ENCODE data around the gene DDC. TPM values are rescaled to one million over a fixed set of nuclear protein-coding genes. Genes with fewer than 3 reads are reported as not detected.
"Not testable (repeated sequence)": the region's sequence is repeated elsewhere in the genome, so short reads cannot be mapped to it uniquely, and the experiment has no call there.

Gene DDC
- total RNA-seq, 1 donor from 2014 or later: 0.82 TPM

DNA sequence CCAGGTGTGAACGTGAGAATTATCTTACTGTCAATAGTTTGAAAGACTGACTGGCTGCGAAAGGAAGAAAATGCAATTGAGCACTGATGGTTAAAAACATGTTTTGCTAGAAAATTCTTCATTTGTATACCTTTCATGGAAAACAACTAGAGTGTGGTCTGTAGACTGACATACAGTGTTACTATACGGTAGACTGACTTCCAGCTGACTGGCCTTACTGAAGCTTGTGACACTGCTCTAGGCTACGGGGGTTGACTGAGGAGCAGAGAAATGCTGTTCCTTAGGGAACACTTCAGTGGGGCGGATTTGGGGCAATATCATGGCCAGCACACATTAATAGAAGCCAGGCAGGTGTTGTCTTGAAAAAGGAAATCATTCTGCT, 25.9 kb upstream of the DDC start:
- no peak for FAIRE-seq

DNA sequence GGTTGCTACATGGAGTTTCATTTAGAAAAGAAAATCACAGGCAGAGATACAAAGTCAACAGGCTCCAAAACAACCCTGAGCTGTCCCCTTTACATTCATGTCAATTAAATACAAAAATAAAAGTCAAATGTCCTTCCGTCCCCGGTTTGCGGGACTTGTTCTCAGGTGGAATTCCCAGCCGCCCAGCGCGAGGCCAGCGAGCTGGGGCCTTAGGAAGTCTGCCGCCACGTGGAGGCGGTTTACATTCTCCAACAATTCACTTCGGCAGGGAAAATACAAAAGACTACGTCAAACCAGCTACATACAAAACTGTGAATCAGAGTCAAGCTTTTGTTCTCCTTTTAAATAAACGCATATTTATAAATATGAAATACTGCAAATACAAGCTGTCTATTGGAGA, 25.3 kb upstream of the DDC start:
- DNase-seq (ENCODE audit: low spot score in 2 of 2) (no peak), FAIRE-seq (no peak)

More for the DNA sequence above, 25.9 kb upstream of the DDC start:
- no peak for DNase-seq (ENCODE audit: low spot score in 2 of 2)

DNA sequence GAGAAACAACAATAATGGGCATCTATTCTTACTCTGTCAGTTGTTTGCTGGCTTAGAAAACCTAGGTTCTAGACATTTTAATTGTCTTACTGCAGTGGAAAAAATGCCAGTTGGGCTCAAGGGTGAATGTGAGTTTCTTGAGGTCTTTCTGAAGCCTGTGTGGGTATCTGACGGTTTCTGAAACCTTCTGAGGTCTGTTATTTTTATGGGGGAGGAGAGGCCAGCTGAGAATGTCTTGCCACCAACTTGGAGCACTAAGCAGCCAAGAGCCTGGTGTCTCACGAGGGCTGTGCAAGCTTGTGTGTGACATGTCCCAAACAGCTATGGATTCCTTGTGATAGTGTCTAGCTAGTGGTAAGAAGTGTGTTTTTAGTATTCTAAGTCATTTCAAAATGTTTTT, 24.2 kb upstream of the DDC start:
- no peak for DNase-seq (ENCODE audit: low spot score in 2 of 2)
- FAIRE-seq: no peak

DNA sequence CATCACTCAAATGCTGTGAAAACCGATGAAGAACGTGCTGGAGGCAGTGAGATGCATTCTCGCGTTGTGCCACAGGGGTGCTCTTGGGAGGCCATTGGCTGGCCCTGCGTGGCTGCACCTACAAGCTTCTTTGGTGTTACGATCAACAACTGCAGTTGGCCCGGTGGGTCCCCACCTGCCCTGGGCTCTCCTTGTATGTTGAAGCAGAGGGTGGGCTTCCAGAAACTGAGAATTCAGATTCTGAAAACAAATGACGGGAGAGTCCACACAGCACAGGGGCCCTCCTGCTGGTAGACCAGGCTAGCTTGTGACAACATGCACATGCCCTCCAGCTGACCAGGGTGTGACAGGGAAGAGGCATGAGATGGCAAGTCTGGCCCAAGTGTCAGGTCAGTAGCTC, 23.7 kb upstream of the DDC start:
- DNase-seq (ENCODE audit: low spot score in 2 of 2) (no peak), FAIRE-seq (no peak)

DNA sequence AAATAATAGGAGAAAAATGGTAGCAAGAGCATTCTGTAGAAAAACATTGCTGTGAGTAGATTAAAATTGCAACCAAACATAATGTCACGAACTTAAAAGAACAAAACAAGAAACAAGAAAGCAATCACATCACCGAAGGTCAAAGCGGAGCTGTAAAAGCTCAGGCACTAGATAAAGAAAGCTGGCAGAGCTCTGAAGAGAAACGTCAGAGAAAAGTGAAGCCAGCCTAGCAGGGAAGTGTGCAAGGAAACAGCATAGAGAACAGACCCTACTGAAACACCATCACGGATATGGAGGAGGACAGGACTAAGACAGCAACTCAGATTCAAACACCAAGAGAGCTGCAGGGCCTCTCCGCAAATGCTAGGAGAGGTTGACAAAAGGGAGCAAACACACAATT, 22.5 kb upstream of the DDC start:
- DNase-seq (ENCODE audit: low spot score in 2 of 2): no peak
- FAIRE-seq: no peak

DNA sequence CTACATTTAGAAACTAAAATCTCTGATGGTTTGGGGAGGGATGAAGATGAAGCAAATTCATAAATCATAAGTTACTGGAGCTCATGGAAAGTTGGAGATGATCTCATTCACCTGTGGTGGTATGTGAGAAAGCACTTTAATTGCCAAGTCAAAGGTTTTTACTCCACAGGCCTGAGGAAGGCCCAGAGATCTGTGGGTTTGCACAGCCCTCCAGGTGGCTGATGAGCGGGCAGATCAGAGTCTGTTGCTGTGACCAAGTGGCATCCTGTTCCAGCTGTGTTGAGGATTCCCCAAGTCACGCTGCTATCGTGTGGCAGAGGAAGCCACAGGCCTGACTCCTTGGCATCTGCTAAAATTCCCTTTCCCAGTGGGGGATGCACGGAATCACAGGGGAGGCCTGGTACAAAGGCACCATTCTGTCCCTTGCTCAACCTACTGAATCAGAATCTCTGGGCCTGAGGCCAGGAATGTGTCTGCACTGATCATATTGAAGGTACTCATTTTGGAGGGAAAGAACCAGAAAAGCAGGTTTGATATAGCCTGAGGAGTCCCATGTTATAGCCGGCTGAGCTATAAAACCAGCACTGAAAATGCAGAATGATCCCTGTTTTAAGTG, 19.7 kb upstream of the DDC start:
- no peak for DNase-seq (ENCODE audit: low spot score in 2 of 2)

DNA sequence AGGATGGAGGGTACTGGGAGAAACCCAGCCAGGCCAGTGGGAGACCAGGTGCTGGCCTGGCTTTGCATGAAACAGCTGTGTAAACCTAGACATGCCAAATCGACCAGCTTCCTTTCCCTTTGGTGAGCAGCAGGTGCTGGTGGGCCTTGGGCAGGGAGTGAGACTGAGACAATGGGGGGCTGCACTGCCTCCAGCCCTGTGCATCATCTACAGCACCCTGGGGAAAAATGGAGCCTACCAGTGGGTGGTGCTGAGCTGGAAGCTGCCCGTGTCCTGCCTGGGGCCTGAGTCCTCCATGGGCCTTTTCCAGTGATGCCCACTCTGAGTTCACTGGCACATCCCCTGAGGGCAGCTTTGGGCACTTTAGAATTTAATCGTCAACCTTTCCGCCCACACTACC, 19.2 kb upstream of the DDC start:
- FAIRE-seq: no peak
- no peak for DNase-seq (ENCODE audit: low spot score in 2 of 2)

More for the DNA sequence above, 19.7 kb upstream of the DDC start:
- FAIRE-seq: no peak

DNA sequence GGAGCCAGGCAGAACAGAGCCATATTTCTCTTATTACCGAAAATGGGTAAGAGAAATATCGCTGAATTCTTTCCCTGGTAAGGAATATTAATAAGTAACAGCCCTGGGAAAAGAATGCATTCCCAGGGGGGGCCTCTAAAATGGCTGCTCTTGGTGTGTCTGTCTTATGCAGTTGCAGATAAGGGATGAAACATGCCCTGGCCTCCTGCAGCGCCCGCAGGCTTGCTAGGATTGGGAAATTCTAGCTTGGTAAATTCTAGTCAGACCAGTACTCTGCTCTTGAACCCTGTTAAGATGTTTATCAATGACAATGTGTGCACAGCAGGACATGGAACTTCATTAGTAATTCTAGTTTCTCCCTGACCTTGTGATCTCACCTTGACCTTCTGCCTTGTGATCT, 18.1 kb upstream of the DDC start:
- not testable (repeated sequence) for DNase-seq (ENCODE audit: low spot score in 2 of 2); FAIRE-seq

DNA sequence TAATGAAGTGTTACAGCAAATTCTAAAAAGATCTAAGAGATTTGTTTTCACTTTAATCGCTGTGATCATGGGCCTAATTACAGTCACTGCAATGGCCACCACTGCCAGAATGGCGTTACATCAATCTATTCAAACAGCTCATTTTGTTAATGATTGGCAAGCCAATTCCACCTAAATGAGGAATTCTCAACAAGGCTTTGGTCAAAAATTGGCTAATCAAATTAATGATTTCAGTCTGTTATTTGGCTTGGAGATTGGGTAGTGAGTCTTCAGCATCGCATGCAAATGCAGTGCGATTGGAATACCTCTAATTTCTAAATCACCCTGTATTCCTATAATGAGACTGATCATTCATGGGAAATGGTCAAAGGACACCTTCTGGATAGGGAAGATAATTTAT, 17.1 kb upstream of the DDC start:
- not testable (repeated sequence) for DNase-seq (ENCODE audit: low spot score in 2 of 2); FAIRE-seq

DNA sequence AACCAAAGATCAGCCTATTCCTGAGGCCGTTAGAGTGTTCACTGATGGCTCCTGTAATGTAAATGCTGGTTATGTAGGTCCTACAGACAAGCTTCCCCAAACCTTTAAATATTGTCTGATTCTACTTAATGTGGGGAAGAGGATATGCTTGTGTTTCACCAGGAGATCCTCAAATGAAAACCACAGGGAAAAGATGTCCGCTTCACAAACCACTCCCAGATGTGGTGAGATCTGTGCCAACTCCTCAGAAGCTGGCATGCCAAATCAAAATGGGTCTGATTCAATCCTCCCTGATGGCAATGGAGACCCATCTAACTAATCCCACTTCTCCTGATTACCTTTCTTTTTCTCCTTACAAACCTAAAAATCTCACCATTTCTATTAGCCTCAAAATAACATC, 15.5 kb upstream of the DDC start:
- not testable (repeated sequence) for DNase-seq (ENCODE audit: low spot score in 2 of 2); FAIRE-seq

DNA sequence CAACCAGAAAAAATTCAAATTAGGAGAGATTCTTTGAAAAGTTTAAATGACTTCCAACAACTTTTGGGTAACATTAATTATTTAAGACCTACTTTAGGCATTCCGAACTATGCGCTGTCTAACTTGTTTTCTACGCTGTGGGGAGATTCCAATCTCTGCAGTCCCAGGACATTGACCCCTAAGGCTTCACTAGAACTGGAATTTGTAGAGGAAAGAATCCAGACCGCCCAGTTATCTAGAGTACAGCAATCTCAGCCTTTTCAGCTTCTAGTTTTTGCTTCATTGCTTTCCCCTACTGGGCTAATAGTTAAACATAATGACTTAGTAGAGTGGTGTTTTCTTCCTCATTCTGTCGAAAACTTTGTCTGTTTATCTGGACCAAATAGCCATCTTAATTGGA, 14.9 kb upstream of the DDC start:
- DNase-seq (ENCODE audit: low spot score in 2 of 2) (no peak), FAIRE-seq (no peak)

DNA sequence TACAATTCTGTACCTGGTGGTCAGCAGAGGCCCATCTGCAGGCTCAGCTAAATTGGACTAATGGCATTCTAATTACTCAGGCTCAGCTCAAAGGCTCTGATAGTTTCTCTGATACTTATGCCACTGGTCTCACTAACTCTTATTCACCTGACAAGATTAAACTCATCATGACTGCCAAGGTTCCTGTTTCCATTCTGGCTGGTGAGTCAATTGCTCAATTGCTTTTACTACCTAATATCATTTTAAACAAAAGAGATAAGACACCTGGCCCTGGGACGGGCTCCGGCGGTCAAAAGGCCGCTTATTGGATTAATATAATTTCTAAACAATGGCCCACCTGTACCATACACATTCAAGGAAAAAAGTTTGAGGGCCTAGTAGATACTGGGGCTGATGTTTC, 12.9 kb upstream of the DDC start:
- not testable (repeated sequence) for DNase-seq (ENCODE audit: low spot score in 2 of 2); FAIRE-seq

DNA sequence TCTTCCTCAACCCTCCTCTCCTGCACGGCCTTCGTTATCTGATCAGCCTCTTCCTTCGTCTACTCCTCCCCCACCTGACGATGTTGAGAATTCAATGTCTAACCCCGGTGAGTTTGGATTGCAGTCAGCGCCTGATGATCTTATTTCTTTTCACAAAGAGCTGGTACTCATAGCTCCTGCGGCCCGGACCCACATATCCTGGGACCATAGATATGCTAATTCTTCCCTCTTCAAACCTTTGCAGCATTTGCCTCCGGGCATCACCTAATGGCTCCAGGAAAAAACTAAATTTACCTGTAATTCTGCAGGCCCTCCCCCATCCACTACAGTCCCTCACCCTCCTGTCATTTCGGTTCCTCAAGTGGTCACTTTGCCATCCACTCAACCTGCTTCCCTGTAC, 12.4 kb upstream of the DDC start:
- DNase-seq (ENCODE audit: low spot score in 2 of 2) (no peak), FAIRE-seq (no peak)

DNA sequence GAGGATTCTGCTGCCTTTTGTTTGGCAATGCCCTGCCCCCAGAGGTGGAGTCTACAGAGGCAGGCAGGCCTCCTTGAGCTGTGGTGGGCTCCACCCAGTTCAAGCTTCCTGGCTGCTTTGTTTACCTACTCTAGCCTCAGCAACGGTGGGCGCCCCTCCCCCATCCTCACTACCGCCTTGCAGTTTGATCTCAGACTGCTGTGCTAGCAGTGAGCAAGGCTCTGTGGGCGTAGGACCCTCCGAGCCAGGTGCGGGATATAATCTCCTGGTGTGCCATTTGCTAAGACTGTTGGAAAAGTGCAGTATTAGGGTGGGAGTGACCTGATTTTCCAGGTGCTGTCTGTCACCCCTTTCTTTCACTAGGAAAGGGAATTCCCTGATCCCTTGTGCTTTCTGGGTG, 11.2 kb upstream of the DDC start:
- DNase-seq (ENCODE audit: low spot score in 2 of 2); FAIRE-seq: not testable (repeated sequence)

DNA sequence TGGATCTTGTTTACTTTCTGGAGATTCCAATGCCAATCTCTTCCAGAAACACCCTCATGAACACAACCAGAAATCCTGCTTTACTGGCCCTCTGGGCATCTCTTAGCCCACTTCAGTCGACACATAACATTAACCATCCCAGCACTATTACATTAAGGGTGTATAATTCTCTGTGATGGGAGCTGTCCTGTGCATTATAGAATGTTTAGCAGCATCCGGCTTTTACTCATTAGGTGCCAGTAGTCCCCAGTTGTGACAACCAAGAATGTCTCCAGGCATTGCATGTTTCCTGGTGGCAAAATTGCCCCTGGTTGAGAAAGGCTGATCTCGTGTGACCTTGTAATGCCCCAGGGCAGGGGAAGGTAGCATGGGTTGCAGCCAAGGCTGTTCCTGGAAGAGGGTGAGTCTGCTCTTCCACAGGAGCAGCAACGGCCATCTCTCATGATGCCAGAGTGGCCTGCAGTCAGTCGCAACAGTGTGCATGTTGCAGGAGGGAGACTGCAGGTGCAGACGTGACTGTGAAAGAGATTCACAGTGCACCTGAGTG, 2.6 kb upstream of the DDC start:
- no peak for FAIRE-seq
- DNase-seq (ENCODE audit: low spot score in 2 of 2): no peak

DNA sequence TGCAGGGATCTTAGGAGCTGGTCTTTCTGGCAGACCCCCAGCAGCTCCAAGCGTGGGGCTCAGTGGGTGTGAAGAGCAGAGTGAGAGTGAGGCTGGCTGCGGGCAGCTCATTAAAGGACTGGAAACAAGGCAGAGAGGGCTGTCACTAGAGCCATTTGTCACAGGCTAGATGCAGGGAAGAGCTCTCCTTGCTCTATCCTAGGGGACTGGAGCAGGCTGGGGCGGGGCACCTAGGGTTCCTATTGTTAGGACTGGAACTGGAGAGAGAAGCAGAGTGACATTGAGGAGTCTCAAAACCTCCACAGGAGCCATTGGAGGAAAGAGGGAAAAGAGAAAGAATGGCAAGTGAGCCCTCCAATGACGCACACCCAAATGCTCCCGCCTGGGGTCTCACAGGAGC, 772 bp upstream of the DDC start:
- FAIRE-seq: no peak
- DNase-seq (ENCODE audit: low spot score in 2 of 2): no peak

DNA sequence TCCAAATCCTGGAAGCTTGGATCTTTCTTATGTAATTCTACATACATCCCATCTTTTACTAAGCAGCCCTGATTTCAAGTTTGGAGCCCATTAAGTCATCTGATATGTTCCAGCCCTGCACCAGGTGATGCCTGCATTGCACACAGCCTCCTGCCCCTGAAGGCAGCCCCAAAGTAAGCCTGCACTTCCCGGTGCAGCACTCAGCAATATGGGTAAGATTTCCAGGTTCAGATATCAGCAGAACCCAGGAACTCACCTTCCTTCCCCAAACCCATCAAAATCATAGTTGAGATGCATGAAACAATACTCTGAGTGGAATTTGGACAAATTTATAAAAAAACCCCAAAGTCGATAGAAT, 333 bp upstream of the DDC start:
- no peak for FAIRE-seq
- no peak for DNase-seq (ENCODE audit: low spot score in 2 of 2)

DNA sequence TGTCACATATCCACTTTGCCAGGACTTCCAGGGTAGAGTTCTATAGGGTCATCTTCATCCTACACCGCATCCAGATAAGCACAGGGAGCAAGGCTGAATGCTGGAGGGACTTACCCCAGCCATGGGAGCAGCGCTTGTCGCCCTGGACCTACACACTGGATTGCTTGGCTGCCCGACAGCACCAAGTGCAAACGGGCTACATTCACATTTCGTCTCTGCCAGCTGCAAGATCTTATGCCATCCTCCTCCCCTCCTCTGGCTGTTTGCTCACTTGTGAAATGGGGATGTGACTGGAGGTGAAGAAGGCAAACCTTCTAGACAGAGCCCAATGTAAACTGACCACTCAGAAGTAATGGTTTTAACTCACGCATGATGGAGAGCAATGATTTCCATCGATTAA, 1.0 kb downstream of the DDC start:
- DNase-seq (ENCODE audit: low spot score in 2 of 2) (no peak), FAIRE-seq (no peak)

DNA sequence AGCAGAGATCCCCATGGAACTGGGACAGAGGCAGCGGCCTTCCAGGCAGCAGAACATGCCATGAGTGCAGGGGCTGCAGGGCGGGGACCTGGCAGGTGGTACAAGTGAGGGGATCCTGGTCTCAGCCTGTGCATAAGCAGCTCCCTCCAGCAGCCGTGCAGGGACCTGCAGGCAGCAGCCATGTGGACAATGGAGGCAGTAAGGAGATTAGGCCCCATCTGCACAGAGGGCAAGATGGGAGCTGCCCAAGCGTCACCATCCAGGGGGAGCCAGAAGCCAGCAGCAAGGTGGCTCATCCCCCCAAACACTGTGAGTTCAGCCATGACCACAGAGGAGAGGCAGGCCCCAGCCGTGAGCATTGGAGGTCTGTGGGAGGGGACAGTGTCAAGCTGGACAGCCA, 3.1 kb downstream of the DDC start:
- DNase-seq (ENCODE audit: low spot score in 2 of 2): no peak
- FAIRE-seq: no peak

DNA sequence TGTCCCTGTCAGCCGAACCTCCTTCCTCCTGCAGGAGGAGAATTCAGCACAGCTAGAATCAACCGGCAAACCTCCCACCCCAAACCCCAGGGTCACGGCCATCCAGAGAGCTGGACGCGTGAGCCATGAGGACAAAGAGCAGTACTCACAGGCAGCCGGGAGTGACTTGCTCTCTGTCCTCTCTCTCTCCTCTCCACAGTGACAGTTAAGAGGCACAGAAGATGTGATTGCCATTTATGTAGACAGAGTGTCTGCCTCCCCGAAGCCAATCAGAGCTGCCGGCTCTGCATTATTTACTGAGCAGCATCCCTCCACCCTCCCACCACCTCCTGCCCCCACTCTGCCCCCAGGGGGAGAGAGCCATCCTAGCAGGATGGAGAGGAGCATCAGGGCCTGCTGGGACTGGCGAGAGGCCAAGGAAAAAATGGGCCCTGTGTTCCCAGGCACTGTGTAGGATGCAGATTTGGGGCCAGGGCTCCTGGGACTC, 4.3 kb downstream of the DDC start:
- FAIRE-seq (no peak), DNase-seq (ENCODE audit: low spot score in 2 of 2) (no peak)

DNA sequence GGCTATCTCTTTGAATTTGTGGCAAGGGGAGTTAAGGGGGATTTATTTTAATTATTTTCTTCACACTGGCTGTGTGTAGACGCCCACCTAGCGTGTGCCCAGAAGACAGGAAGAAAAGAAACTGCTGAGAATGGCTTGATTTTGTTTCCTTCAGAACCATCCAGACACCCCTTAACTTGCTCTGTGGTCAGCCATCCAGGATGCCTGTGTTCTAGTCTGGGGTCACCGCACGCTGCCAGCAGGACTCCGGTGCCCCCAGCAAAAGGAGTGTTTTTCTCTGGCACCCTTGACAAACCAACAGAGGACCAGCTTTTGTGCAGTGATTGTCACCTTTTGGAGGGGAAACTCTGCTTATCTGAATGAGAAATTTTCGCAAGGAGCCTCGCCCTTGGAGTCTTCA, 5.3 kb downstream of the DDC start:
- DNase-seq (ENCODE audit: low spot score in 2 of 2): no peak

DNA sequence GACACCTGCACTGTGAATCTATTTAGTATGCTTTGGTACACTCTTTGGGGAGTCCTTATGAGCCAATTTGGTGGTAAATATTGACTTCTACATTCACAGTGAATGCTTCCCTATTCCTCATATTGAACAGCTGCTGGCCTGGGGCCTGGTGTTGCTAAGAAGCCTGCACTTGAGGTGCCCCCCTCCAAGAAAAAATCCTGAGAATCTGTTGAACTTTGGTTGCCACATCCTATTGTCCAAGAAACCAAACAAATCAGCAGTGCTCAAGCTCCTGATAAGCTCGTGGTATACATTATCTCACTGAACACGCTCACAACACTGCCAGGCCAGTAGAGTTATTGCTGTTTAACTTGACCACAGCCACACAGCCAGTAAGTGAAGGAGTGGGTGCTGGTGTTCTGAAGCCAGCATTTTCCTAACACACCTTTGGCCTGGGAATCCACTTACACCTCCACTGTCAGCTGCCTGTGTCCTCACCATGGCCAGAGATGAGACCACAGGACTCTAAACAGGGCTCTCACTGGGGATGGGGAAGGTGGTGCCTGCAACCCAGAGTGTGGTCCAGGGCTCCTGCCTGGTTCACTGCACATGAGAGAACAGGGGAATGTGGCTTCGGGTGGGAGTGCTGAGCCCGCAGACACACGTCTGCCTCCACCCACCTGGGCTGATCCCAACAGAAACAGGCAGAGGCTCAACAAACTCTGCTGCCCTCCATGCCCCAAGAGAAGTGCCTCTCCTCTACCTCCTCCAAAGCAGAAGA, 6.7 kb downstream of the DDC start:
- no peak for DNase-seq (ENCODE audit: low spot score in 2 of 2)
- no peak for FAIRE-seq

More for the DNA sequence above, 5.3 kb downstream of the DDC start:
- no peak for FAIRE-seq
